Mammary epithelial cell (primary cell): ENCODE results near the gene ZNF460.

Experiments used
- CTCF ChIP-seq, 2 donors: IDR thresholded peaks in 1 of 2; conservative IDR thresholded peaks in 1 of 2; 2 replicates each; pipeline ENCODE4 v1.5.1; 2011 to 2012; ENCODE audit warnings: inconsistent platforms in 2 of 2, low read length in 2 of 2, mild to moderate bottlenecking in 2 of 2, control low read depth in 1 of 2, low read depth in 1 of 2; ENCODE audit not compliant: insufficient read depth in 1 of 2; ENCODE audit errors: extremely low read depth in 1 of 2
- EZH2 ChIP-seq: IDR thresholded peaks from 2 replicates; pipeline ENCODE4 v1.6.1; 2012; ENCODE audit warnings: low read length, inconsistent platforms, borderline replicate concordance

DNA sequence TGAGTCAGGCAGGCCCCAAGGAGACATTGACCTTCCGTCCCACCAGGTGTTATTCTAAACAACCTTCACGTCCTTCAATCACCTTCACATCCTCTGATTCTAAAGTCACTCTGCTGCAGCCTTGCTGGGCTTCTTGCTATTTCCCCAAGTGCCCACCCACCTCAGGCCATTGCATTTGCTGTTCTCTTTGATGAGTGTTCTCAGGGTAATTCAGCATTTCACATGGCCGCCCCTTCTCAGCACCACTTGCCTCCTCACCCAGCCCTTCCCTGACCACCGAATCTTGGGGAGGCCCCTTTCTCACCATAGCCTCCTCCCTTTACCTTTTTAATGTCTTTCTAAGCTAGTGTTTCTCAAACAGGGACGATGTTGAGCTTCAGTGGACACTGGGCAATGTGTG lies 35.2 kb upstream of the ZNF460 start:
- no peak for TF ChIP-seq EZH2
- no peak for TF ChIP-seq CTCF (conservative IDR thresholded peaks at IDR 0.05 in 1 of 2, IDR thresholded peaks at IDR 0.05 in 1 of 2; ENCODE audit: extremely low read depth in 1 of 2, insufficient read depth in 1 of 2, low read depth in 1 of 2, low read length in 2 of 2)
